SK-N-MC (cell line): Measurements from ENCODE around the gene TAAR9.

Experiments used
- EZH2 ChIP-seq: fragments of 200-600 bp; sonication (generic); IDR thresholded peaks from one replicate; pipeline ENCODE4 v1.6.1; 2017; ENCODE audit warnings: antibody characterized with exemption
- POLR2AphosphoS5 ChIP-seq: IDR thresholded peaks from 2 replicates; pipeline ENCODE4 v1.6.1; 2012; ENCODE audit warnings: mild to moderate bottlenecking, low read depth, low read length, borderline replicate concordance

GRCh38 chr6:132570221-132570777, 32.2 kb downstream of the TAAR9 start, which contains the start of gene TAAR6:
- TF ChIP-seq POLR2AphosphoS5 (no peak), EZH2 (no peak)
